HFFc6 (cell line): Measurements from ENCODE around the gene KCNIP1. TPM values are rescaled to one million over a fixed set of nuclear protein-coding genes. Genes with fewer than 3 reads are reported as not detected.

Experiments used
- DNase-seq: peaks from one replicate; pipeline ENCODE4 v3.0.0-alpha.2; 2018
- H3K27ac Mint-ChIP-seq: 2 replicates; pipeline ENCODE4 v1.8.0; 2020; ENCODE audit warnings: mild to moderate bottlenecking, mixed read lengths
- H3K27me3 Mint-ChIP-seq: 2 replicates; pipeline ENCODE4 v1.8.0; 2021; ENCODE audit warnings: mild to moderate bottlenecking, moderate library complexity, mixed read lengths; ENCODE audit not compliant: insufficient read depth
- H3K36me3 Mint-ChIP-seq: 2 replicates; pipeline ENCODE4 v1.8.0; 2021; ENCODE audit warnings: low read depth, mixed read lengths
- H3K4me1 Mint-ChIP-seq: 2 replicates; pipeline ENCODE4 v1.8.0; 2020; ENCODE audit warnings: low read depth, mixed read lengths
- H3K4me3 Mint-ChIP-seq: 2 replicates; pipeline ENCODE4 v1.8.0; 2020; ENCODE audit warnings: mild to moderate bottlenecking, moderate library complexity, mixed read lengths
- H3K9me3 Mint-ChIP-seq: 2 replicates; pipeline ENCODE4 v1.8.0; 2020; ENCODE audit warnings: mild to moderate bottlenecking, mixed read lengths
- total RNA-seq, 6 experiments: library from RNA; stranded (reverse); fragmentation: NEBNext Ultra II Directional; extraction: Animal tissue kit (Norgen Biotek cat#: 25700); gene quantifications; 2 replicates in 1 of 6; 3 replicates in 5 of 6; pipeline ENCODE4 v1.2.3, GENCODE V29; 2021
- TF ChIP-seq, protein P1 (sequence below): fragments of 200-600 bp; sonication (generic); IDR thresholded peaks from 2 replicates; pipeline ENCODE4 v1.5.0; 2021; ENCODE audit warnings: antibody characterized with exemption, mild to moderate bottlenecking

Gene KCNIP1
- total RNA-seq, 6 experiments from 2014 or later = not detected

DNA sequence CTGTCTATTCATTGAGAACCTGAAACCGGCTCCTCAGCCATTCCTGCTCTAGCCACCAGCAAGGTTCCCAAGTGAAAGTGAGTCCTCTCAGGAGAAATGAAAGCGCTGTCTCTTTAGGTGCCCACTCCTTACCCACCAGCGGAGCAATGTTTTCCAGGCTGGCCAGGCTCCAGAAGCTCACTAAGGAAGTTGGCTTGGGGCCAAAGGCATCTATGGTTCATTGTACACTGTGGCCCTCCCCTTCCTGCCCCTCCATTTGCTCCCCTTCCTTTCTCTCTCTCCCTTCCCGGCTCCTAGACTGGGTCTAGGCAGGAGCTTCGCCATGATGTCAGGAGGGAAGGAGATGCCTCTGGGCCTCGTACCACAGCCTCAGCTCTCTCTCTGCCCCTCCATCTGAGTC lies 278.6 kb downstream of the KCNIP1 start:
- no peak for DNase-seq
- Mint-ChIP-seq H3K27me3 (peaks cover 11% of the 10 kb centered on the region), H3K36me3 (no peaks in the 10 kb centered on the region), H3K27ac (no peak overlapping the region), H3K4me3 (no peak overlapping the region), H3K4me1 (no peaks in the 10 kb centered on the region), H3K9me3 (no peaks in the 10 kb centered on the region)
- TF ChIP-seq, protein P1, sequence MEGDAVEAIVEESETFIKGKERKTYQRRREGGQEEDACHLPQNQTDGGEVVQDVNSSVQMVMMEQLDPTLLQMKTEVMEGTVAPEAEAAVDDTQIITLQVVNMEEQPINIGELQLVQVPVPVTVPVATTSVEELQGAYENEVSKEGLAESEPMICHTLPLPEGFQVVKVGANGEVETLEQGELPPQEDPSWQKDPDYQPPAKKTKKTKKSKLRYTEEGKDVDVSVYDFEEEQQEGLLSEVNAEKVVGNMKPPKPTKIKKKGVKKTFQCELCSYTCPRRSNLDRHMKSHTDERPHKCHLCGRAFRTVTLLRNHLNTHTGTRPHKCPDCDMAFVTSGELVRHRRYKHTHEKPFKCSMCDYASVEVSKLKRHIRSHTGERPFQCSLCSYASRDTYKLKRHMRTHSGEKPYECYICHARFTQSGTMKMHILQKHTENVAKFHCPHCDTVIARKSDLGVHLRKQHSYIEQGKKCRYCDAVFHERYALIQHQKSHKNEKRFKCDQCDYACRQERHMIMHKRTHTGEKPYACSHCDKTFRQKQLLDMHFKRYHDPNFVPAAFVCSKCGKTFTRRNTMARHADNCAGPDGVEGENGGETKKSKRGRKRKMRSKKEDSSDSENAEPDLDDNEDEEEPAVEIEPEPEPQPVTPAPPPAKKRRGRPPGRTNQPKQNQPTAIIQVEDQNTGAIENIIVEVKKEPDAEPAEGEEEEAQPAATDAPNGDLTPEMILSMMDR = no peak

DNA sequence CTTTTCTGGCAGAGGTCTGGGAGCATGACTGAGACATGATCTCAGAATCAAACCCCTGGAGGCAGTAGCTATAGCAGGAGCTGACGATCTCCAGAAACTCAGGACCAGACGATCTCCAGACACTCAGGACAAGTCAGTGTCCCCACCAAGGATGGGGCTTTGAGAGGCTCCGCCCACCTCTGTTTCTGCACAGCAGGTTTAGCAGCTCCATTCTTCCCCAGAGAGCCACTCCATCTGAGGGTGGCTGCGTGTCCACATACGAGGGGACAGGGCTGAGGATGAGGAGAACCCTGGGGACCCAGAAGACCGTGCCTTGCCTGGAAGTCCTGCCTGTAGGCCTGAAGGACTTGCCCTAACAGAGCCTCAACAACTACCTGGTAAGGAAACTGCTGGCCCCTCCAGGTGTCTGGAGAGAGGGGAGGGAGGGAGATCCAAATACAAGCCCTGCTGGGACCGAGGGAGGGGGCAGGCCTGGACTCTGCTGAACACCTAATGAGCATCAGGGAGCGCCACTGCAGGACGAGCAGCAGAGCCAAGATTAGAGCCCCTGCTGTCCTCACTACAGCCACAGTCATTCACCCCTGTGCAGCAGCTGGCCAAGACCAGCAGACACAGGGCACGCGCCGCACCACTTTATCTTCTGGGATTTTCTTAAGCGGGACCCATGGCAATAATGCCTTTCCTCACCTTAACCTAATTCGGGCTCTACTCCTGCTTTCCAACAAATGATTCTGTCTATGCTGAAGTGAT lies 279.9 kb downstream of the KCNIP1 start, which contains the start of gene GABRP:
TSS of gene GABRP (plus strand) at position 228 of the 750 bp plus-strand sequence. CDS start 4,891 bp downstream, outside the sequence.
- no peaks in the 10 kb centered on the region for H3K9me3 Mint-ChIP-seq
- DNase-seq = no peak
- H3K4me1 Mint-ChIP-seq = no peaks in the 10 kb centered on the region
- H3K27me3 Mint-ChIP-seq = peaks cover 9% of the 10 kb centered on the region
- TF ChIP-seq, protein P1 = no peak
- no peak within 1 kb of the TSS for H3K27ac Mint-ChIP-seq
- no peak within 1 kb of the TSS for H3K4me3 Mint-ChIP-seq
- no peaks in the 10 kb centered on the region for H3K36me3 Mint-ChIP-seq

DNA sequence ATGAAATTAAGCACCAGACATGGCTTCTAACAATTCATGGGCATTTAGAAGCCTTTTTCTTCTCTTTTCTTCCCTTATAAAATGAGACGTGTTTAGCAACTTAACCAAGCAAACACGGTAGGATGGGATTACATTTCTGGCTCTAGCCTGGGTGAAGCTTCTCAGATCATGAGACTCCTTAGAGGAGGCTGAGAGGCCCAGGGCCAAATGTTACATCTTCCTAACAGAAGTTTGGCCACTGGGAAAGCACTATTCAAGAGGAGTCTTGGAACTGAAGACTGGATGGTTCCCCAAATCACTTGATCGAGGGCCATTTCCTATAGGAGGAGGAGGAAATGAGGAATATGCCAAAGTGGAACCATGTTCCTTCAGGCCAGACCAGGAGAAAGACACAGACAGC lies 281.6 kb downstream of the KCNIP1 start:
- Mint-ChIP-seq H3K27ac (no peak overlapping the region), H3K27me3 (peaks cover 12% of the 10 kb centered on the region), H3K4me3 (no peak overlapping the region), H3K36me3 (no peaks in the 10 kb centered on the region), H3K9me3 (no peaks in the 10 kb centered on the region), H3K4me1 (no peaks in the 10 kb centered on the region)
- TF ChIP-seq, protein P1 = no peak
- no peak for DNase-seq

Other genes with a start within 250 kb of the KCNIP1 start
- not detected for gene LCP2, start 206.2 kb upstream of the KCNIP1 start, total RNA-seq
- not detected for gene KCNMB1, start 114.7 kb upstream of the KCNIP1 start, total RNA-seq